Neuronal stem cell (in vitro differentiated cells): ENCODE results near the gene C2orf69. TPM values are rescaled to one million over a fixed set of nuclear protein-coding genes. Genes with fewer than 3 reads are reported as not detected.

Experiments
- small RNA-seq: library from polyadenylated mRNA; stranded (forward); fragments of <200 nt; extraction: miRNeasy Mini kit (QIAGEN cat#:217004); gene quantifications from one replicate; pipeline ENCODE3, GENCODE V24; 2013; ENCODE audit not compliant: insufficient read depth

The C2orf69 gene

Small RNAs within 50 kb of the gene (small RNA-seq; reads per million reads assigned to genes)
- gene AC108032.1 (not detected), gene RN7SL717P (not detected)
